OCI-LY1 (cell line): ENCODE results near the gene PYGB.

Source experiments
- H2AFZ ChIP-seq: fragments of 200-600 bp; sonication (generic), shearing (Covaris generic); 2 replicates; pipeline ENCODE4 v1.6.0; 2014; ENCODE audit warnings: antibody characterized with exemption, mild to moderate bottlenecking, low read length
- H3F3A ChIP-seq: fragments of 200-600 bp; sonication (generic), shearing (Covaris generic); 2 replicates; pipeline ENCODE4 v1.6.0; 2014; ENCODE audit warnings: mild to moderate bottlenecking, antibody characterized with exemption, low read length, moderate library complexity; ENCODE audit not compliant: insufficient read depth
- H3K27ac ChIP-seq: fragments of 200-600 bp; sonication (generic); 2 replicates; pipeline ENCODE4 v1.5.1; 2014; ENCODE audit warnings: low read length, mixed run types, mild to moderate bottlenecking, low read depth; ENCODE audit not compliant: poor library complexity, severe bottlenecking
- H3K27me3 ChIP-seq: fragments of 200-600 bp; sonication (generic); 2 replicates; pipeline ENCODE4 v1.6.0; 2014; ENCODE audit warnings: antibody characterized with exemption, mild to moderate bottlenecking, low read length, moderate library complexity; ENCODE audit not compliant: insufficient read depth
- H3K36me3 ChIP-seq: fragments of 200-600 bp; sonication (generic); 2 replicates; pipeline ENCODE4 v1.6.1; 2014; ENCODE audit warnings: mild to moderate bottlenecking, antibody characterized with exemption, low read length, moderate library complexity, mixed read lengths; ENCODE audit not compliant: insufficient read depth
- H3K4me1 ChIP-seq: fragments of 200-600 bp; sonication (generic); 2 replicates; pipeline ENCODE4 v1.5.1; 2014; ENCODE audit warnings: mild to moderate bottlenecking, low read length, moderate library complexity; ENCODE audit not compliant: insufficient read depth, severe bottlenecking
- H3K4me2 ChIP-seq: fragments of 200-600 bp; sonication (generic), shearing (Covaris generic); 2 replicates; pipeline ENCODE4 v1.6.1; 2014; ENCODE audit warnings: low read length
- H3K4me3 ChIP-seq: fragments of 200-600 bp; sonication (generic); 2 replicates; pipeline ENCODE4 v1.5.1; 2014; ENCODE audit warnings: low read length, low read depth, mild to moderate bottlenecking, mixed read lengths; ENCODE audit not compliant: poor library complexity, severe bottlenecking
- H3K79me2 ChIP-seq: fragments of 200-600 bp; shearing (Covaris generic); 2 replicates; pipeline ENCODE4 v1.6.1; 2016; ENCODE audit warnings: mixed run types, low read length, mixed read lengths; ENCODE audit not compliant: insufficient read depth
- H3K9ac ChIP-seq: fragments of 200-600 bp; sonication (generic), shearing (Covaris generic); 2 replicates; pipeline ENCODE4 v1.6.1; 2014; ENCODE audit warnings: mild to moderate bottlenecking, low read length, mixed read lengths
- H3K9me2 ChIP-seq: fragments of 200-600 bp; sonication (generic), shearing (Covaris generic); 2 replicates; pipeline ENCODE4 v1.6.1; 2014; ENCODE audit warnings: low read depth, mild to moderate bottlenecking, low read length, mixed read lengths
- H3K9me3 ChIP-seq: fragments of 200-600 bp; shearing (Covaris generic); 2 replicates; pipeline ENCODE4 v1.6.1; 2014; ENCODE audit warnings: low read length, mixed read lengths
- H4K20me1 ChIP-seq: fragments of 200-600 bp; sonication (generic), shearing (Covaris generic); 2 replicates; pipeline ENCODE4 v1.6.0; 2016; ENCODE audit warnings: mild to moderate bottlenecking, low read length; ENCODE audit not compliant: insufficient read depth
- CTCF ChIP-seq: fragments of 200-600 bp; sonication (generic), shearing (Covaris generic); IDR thresholded peaks from 2 replicates; pipeline ENCODE4 v1.5.1; 2017; ENCODE audit warnings: mild to moderate bottlenecking, antibody characterized with exemption, low read length, moderate library complexity, mixed read lengths
- EZH2 ChIP-seq: fragments of 200-600 bp; sonication (generic), shearing (Covaris generic); IDR thresholded peaks from 2 replicates; pipeline ENCODE4 v1.8.0; 2017; ENCODE audit warnings: borderline replicate concordance, mixed run types, mild to moderate bottlenecking, antibody characterized with exemption, low read length, moderate library complexity, mixed read lengths

PYGB gene

GRCh38 chr20:25282034-25282781, 34.3 kb downstream of the PYGB start:
- H3K4me2 ChIP-seq: peak overlapping the region; percentile 40
- H3K36me3 ChIP-seq: peaks cover 62% of the 10 kb centered on the region
- H3F3A ChIP-seq: no peaks in the 10 kb centered on the region
- TF ChIP-seq EZH2 (no peak), CTCF (no peak)
- H4K20me1 ChIP-seq: no peaks in the 10 kb centered on the region
- H3K4me3 ChIP-seq: no peak overlapping the region
- no peaks in the 10 kb centered on the region for H3K9me3 ChIP-seq
- H2AFZ ChIP-seq: no peak overlapping the region
- H3K9me2 ChIP-seq: no peaks in the 10 kb centered on the region
- no peaks in the 10 kb centered on the region for H3K79me2 ChIP-seq
- no peaks in the 10 kb centered on the region for H3K27me3 ChIP-seq
- no peak overlapping the region; the same call in 1 of the 2 replicates for H3K9ac ChIP-seq
- H3K27ac ChIP-seq: peak overlapping the region; percentile 83
- peaks cover 35% of the 10 kb centered on the region for H3K4me1 ChIP-seq

GRCh38 chr20:25282796-25283195, 34.9 kb downstream of the PYGB start:
- H3K9me2 ChIP-seq: no peaks in the 10 kb centered on the region
- H3K27ac ChIP-seq: peak overlapping the region; percentile 83
- no peak overlapping the region for H3K4me2 ChIP-seq
- H3K9me3 ChIP-seq: no peaks in the 10 kb centered on the region
- H3K4me3 ChIP-seq: no peak overlapping the region
- no peak overlapping the region; the same call in 1 of the 2 replicates for H3K9ac ChIP-seq
- H3K4me1 ChIP-seq: peaks cover 35% of the 10 kb centered on the region
- H2AFZ ChIP-seq: no peak overlapping the region
- no peaks in the 10 kb centered on the region for H3K79me2 ChIP-seq
- H4K20me1 ChIP-seq: no peaks in the 10 kb centered on the region
- H3K36me3 ChIP-seq: peaks cover 61% of the 10 kb centered on the region
- no peak for TF ChIP-seq EZH2
- TF ChIP-seq CTCF: no peak
- no peaks in the 10 kb centered on the region for H3K27me3 ChIP-seq
- no peaks in the 10 kb centered on the region for H3F3A ChIP-seq

GRCh38 chr20:25283221-25283951, 35.5 kb downstream of the PYGB start:
- TF ChIP-seq EZH2 (no peak), CTCF (no peak)
- no peak overlapping the region for H3K4me3 ChIP-seq
- no peak overlapping the region for H3K9ac ChIP-seq
- H3F3A ChIP-seq: no peaks in the 10 kb centered on the region
- no peaks in the 10 kb centered on the region for H3K27me3 ChIP-seq
- H3K79me2 ChIP-seq: no peaks in the 10 kb centered on the region
- no peak overlapping the region for H2AFZ ChIP-seq
- H3K4me1 ChIP-seq: peaks cover 35% of the 10 kb centered on the region
- H3K36me3 ChIP-seq: peaks cover 63% of the 10 kb centered on the region
- H4K20me1 ChIP-seq: no peaks in the 10 kb centered on the region
- no peaks in the 10 kb centered on the region for H3K9me2 ChIP-seq
- no peaks in the 10 kb centered on the region for H3K9me3 ChIP-seq
- H3K4me2 ChIP-seq: no peak overlapping the region
- no peak overlapping the region for H3K27ac ChIP-seq
